Skeletal muscle cell (primary cell): Measurements from ENCODE around the gene ZFP36L1.
A peak's percentile ranks its signal among the peaks of the same experiment; 100 is the strongest.

Experiments
- DNase-seq: peaks from one replicate; pipeline ENCODE4 v3.0.0-alpha.2; 2010; ENCODE audit warnings: low read depth
- H3K4me3 ChIP-seq: 2 replicates; pipeline ENCODE4 v1.5.1; 2011; ENCODE audit warnings: low read depth, mild to moderate bottlenecking, control low read depth, low read length, moderate library complexity

The ZFP36L1 gene

DNA sequence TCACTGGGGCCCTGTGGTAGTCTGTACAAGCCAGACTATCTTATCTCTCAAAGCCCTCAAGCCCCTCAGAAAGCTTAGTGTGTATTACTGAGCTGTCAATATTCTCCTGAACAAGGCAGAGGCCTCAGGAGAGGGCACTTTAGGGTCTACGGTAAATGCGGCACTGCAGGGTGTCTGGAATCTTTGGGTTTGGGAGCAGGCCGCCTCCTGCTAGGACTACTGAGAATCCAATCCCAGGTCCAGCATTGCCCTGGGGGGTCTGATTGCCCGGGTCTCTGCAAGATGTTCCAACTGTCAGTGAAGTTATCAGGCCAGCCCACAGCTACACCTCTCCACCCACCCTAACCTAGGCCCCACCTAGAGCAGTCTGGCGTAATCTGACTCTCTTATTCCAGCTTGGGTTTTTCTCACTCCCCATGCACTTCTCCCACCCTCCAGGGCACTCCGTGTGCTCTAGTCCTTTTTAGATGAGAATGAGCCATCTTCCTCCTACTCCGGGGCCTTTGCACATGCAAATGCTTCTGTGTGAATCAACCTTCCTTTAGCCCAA lies 4.3 kb upstream of the ZFP36L1 start:
- no peak for DNase-seq
- H3K4me3 ChIP-seq, result no peak overlapping the region

DNA sequence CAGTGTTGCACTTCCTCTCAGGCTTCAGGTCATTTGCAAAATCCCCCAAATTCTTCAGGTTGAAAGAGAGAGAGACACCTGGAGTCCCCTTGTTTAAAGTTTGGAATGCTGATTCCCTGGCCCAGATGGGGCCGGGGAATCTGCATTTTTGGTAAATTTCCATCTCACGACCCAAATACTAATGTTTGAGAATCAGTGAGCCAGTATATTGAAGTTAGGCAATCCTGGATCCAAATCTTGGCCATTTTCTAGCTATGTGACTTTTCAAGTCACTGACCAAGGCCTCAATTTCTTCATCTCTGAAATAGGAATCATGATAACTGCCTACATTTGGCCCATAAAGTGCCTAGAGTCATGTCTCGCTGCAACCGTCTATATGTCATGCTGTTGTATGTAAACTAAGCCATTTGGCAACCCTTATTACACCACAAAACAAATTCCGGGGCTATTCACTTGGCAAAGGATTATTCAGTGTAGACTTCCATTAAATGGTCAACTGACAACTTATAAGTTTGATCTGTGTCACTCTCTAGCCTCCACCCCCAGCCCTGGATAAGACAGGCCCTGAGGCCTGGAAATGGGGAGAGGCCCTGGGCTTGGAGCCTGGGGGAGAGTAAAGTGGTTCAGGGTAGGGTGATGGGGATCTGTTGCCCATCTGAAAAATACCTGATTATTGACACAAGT lies 3.7 kb upstream of the ZFP36L1 start:
- H3K4me3 ChIP-seq, result peak overlapping the region; percentile 99
- DNase-seq, result no peak

DNA sequence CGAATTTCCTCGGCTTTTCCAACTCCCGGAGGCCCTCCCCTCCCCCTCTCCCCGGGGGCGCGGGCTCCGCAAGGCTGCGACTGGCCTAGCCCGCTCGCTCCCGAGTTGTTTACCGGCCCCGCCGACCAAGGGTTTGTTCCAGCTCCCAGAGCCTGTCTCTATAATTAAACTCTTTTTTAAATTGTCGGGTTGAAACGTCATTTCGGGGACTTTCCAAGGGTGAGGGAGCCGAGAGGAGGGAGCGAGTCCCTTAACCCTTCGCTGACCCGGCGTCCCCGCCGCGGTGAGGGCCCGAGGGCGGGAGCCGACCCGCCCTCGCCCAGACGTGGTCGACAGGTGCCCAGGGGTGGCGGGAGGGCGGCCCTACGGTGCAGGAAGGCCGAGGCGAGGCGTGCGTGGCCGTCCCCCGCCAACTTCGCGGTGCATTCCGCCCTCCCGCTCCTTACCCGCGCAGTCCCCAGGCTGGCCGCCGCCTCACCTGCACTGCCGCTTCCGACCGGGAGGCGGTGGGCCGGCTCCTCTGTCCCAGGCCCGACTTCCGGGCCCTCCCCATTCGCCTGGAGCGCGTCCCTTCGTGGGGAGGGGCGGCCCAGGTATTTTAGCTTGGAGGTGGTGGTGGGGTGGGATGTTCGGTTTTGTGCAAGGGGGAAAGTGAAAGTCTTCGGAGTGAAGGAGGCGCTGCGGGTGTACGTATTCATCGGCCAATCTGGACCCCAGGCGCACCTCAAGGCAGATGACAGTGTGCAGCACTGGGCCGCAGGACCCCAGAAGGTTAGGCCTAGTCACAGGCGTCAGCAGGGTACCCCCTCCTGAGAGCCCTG lies 2.9 kb upstream of the ZFP36L1 start:
- H3K4me3 ChIP-seq, result peak overlapping the region; percentile 99
- no peak for DNase-seq

DNA sequence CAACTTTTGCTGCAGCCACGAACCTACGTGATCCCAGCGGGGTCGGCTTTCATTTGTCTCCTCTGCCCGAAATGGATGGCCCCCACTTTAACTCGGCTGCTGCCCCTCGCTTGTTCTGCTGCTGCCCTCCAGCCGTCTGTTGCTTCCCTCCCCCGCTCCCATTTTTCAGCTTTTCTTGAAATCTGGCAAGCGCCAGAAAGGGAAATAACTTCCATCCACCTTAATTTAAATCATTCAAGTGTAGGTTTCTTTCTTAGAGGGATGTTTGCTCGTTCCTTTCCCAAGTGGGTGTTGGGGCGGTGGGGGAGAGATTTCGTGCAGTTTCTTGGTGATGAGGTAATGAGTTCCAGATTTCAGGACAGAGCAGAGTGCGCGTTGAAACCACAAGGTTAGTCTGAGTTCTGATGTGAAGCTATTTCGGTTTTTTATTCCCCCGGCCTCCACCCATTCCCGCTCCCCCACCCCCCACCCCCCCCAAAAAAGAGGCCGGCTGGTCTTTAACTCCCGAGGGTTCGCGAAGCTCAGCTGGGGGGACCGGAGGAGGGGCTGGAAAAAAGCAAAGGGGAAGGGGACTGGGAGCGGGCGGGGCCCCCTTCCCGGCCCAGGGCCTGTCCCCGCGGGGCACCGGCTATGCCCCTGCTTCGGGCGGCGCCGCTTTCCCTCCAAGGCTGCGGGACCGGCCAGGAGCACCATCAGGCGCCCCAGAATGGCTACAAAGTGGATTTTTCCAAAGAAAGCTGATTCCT lies 2.2 kb upstream of the ZFP36L1 start:
- DNase-seq, result peak; percentile 94
- peak overlapping the region; percentile 99 for H3K4me3 ChIP-seq

- peak overlapping the region; percentile 99 for H3K4me3 ChIP-seq
- DNase-seq, result peak; percentile 86
Measured at GRCh38 chr14:68794130-68794850, 1.4 kb upstream of the ZFP36L1 start.

- H3K4me3 ChIP-seq, result peak overlapping the region; percentile 99
- DNase-seq, result no peak
Measured at GRCh38 chr14:68793734-68794129, 865 bp upstream of the ZFP36L1 start.

DNA sequence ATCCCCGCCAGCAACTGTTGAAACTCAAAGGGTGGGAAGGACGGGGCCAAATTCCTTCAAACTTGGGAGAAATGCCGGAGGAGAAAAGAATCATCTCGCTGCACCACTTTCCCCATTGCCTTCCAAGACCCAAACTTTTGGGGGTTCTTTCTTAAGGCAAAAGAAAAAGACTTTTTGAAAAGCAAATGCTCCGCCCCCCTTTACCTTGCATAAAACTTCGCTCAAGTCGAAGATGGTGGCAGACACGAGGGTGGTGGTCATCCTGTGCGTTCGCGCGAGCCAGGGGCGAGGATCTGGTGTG lies 239 bp downstream of the ZFP36L1 start:
- H3K4me3 ChIP-seq, result peak overlapping the region; percentile 99
- DNase-seq, result no peak

- DNase-seq, result no peak
- peak overlapping the region; percentile 99 for H3K4me3 ChIP-seq
Measured at GRCh38 chr14:68791902-68792677, 777 bp downstream of the ZFP36L1 start.

DNA sequence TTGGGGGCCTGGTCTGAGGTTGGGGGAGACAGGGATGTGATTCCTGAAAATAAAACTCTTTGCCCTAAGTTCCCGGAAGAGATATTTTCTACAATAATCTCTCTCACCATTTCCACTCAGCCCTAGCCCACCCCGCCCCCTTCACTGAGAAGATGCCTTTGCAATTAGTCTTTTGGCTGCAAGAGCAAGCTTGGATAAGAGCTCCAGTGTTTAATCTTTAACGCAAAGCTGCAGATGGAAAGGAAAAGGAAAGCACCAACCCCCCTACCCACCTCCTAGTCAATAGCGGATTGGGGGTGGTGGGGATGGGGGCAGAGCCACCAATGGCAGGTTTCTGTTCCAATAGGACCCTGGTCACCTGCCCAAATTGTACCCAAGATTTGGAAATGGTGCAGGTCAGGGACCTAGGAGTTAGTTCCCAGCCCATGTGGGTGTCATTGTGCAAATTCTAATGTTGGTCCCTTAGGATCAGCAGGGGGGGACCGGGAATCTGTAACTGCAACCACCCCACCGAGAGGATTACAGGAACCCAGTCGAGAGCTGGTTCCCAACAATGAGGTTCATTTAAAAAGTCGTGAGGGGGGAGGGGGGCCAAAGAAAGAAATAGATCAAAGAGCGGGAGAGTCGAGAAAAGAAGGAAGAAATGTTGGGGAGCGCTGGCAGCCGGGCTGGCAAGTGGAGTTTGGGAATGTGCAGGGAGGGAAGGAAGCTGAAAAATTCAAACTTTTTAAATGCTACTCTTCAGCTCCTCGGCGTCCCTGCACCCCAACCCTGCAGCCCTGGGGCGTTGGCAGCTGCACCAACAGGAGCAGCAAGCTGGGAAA lies 1.6 kb downstream of the ZFP36L1 start:
- H3K4me3 ChIP-seq, result peak overlapping the region; percentile 99
- DNase-seq, result no peak

DNA sequence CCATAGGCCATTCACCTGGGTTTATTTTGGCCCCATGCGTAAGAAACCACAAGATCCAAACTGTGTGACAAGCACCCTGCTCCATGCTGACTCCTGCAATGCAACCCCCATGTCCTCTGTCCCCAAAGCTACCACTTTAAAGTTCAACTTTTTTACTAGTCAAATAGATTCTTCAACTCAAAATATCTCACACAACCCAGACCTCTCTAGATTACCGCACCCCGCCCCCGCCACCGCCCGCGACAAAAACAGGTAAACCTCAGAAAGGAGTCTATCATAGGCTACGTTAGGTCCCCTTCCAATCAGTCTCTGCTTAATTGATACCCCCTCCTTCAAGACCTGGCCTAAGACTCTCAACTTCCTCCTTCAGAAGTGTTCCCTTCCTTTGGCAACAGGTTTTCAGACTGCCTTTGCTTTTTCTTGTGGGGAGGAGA lies 2.2 kb downstream of the ZFP36L1 start:
- H3K4me3 ChIP-seq, result peak overlapping the region; percentile 99
- DNase-seq, result no peak

- no peak for DNase-seq
- H3K4me3 ChIP-seq, result peak overlapping the region; percentile 99
Measured at GRCh38 chr14:68789821-68790643, 2.8 kb downstream of the ZFP36L1 start.

DNA sequence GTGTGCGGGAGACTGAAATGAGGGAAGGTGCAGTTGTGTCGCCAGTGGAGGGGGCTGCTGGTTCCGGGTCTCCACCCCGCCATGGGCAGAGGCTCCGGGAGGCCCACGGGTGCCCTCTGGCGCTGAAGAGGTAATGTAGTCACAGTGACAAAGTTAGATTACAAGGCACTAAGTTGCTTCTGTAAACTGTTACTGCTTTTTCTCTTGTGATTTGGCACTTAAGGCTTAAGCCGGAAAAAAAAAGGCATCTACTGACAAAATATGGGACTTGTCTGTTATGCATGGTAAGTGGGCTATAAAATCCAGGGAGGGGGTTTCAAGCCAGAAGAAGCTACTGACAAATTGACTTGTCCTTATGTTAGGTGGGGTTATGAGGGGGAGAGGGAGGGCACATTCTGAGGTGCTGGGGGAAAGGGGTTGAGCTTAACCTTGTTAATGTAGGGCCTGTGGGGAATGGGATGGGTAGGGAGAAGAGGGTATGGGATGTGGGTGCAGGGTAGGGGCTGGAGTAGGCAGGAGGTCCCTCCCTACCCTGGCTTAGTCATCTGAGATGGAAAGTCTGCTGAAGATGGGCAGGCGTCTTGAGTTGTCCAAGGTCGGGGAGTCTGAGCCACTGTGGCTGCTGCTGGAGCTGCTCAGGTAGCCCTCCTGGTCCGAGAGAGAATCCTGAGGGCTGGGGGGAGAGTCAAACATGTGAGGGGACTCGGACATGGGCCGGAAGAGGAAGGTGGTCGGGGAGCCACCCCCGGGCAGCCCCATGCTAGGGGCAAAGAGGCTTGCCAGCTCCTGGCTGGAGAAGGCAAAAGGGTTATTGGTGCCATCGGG lies 3.7 kb downstream of the ZFP36L1 start:
- peak overlapping the region; percentile 99 for H3K4me3 ChIP-seq
- DNase-seq, result no peak

DNA sequence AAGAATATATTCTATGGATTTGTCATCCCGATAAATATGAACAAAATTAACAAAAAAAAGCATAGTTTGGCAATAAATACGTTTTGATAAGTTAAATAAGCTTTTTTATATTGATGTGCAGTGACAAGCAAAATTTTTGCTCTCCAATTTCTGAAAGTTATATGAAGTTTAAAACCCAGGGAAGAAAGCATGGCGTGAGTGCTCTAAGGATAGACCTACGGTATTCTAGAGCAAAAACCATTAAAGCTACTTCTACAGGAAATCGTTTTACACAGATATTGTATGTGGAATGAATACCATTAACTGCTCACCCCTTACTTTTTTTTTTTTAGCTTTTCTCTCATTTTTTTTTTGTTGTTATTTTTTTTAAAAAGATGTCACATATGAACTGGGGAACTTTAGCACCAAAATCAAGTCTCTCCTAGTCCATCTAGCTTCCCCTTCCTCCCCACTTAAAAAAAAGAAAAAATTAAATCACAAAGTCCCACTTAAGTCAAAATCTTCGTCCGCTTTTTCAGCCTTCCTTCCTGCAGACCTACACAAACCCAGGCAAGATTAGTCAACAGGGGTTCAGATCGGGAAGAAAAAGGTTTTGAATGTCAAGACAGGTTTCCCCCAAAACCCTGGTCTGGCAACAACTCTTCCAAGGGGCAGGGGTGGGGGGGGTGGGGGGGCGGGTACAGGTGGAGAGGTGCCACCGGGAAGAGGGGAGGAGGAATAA lies 4.4 kb downstream of the ZFP36L1 start:
- no peak for DNase-seq
- H3K4me3 ChIP-seq, result peak overlapping the region; percentile 99

DNA sequence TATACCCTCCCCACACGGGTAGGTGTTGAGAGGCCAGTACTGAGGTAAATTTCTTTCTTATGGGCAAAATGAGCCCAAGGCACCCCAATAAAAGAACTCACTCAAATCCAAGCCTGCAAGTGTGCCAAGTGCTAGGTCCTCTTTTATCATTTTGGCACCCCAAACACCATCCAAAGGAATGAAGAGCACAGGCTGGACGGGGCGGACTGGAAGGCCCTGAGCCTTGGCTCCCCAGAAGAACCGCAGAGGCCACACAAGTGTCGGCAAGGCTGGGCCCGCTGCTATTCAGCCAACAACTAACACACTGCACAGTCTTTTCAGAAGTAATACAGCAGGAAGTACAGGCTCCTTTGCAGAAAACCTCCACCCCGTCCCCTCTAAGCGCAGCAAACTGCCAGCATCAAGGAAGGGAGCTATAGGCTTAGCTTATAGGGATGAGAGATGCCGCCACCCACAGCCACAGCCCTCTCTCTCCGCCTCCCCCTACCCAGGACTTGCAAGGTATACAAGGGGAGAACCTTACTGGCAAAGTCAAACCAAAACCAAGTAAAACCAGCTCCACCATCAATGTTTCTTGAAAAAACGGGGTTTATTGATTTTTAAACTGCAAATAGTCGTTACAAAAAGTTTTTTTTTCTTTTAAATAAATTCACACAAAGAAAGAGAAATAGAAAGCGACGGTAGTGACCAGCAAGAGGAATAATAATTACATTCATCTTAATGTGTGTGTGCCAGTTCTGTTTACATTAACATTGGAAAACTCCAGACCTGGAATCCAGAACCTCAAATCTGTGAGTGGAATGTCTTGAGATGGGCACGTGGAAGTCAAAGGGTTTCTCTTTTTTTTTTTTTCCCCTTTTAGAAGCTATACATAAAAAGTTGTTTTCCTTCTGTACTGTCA lies 5.5 kb downstream of the ZFP36L1 start:
- H3K4me3 ChIP-seq, result peak overlapping the region; percentile 22
- no peak for DNase-seq
